MM.1S (cell line): Measurements from ENCODE around the gene PLEKHA7.

Experiments
- CTCF ChIP-seq: fragments of 300-600 bp; sonication (generic); IDR thresholded peaks from 2 replicates; pipeline ENCODE4 v1.5.1; 2016; ENCODE audit warnings: antibody characterized with exemption, low read length, mixed read lengths
- EZH2 ChIP-seq: fragments of 300-600 bp; sonication (generic); optimal IDR thresholded peaks from 2 replicates; pipeline ENCODE3; 2017; ENCODE audit warnings: low read depth, mild to moderate bottlenecking, antibody characterized with exemption, low read length, mixed read lengths
- EZH2phosphoT487 ChIP-seq: fragments of 300-600 bp; sonication (generic); IDR thresholded peaks from 2 replicates; pipeline ENCODE4 v1.6.1; 2018; ENCODE audit warnings: antibody characterized with exemption, low read length

- TF ChIP-seq CTCF (no peak), EZH2 (no peak), EZH2phosphoT487 (no peak)
These were observed 13.2 kb downstream of the PLEKHA7 start for GRCh38 chr11:17000987-17001386.
